HG02798 (cell line): ENCODE results near the gene MOB3A.
A peak's percentile ranks its signal among the peaks of the same experiment; 100 is the strongest.
"Not testable (repeated sequence)": the region's sequence is repeated elsewhere in the genome, so short reads cannot be mapped to it uniquely, and the experiment has no call there.

Source experiments
- ATAC-seq: cut with Tn5 transposase; IDR thresholded peaks from one replicate; pipeline ENCODE4 v1.9.1; 2021; ENCODE audit warnings: mild to moderate bottlenecking; ENCODE audit not compliant: unreplicated experiment, poor library complexity

The MOB3A gene

DNA sequence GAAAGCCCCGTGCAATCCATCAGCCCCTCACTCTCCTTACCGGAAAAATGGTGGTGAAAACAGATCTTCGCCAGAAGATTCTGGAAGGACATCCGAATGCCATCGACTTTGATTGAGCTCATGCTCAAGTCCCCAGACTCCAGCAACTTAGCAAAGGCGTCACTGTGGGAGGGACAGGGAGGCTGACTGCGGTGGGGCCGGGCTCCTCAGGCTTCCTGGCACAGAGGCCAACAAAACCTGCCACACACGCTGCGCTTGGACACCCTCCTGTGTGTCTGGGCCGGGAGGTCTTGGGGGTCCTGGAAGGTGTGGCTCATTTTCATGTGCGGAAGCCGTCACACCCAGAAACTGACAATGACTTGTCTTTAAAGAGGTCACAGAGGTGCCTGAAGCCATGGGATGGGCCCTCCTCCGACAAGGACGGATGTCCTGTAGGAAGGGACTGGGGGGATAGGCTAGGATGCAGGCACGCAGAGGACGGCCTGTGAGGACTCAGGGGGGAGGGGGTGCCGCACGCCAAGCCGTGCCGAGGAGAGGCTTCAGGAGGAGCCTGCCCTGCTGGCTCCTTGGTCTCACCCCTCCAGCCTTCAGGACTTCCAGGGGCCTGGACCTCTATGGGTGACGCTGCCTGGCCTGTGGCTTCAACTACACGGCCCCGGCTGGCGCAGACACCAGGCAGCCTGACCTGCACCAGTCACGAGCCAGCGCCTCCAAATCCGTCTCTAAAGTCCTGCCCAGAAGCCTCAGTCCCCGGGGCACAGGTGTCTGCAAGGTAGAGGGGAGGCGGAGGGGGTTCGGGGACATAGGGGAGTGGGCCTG lies 13.1 kb upstream of the MOB3A start:
- no peak for ATAC-seq

DNA sequence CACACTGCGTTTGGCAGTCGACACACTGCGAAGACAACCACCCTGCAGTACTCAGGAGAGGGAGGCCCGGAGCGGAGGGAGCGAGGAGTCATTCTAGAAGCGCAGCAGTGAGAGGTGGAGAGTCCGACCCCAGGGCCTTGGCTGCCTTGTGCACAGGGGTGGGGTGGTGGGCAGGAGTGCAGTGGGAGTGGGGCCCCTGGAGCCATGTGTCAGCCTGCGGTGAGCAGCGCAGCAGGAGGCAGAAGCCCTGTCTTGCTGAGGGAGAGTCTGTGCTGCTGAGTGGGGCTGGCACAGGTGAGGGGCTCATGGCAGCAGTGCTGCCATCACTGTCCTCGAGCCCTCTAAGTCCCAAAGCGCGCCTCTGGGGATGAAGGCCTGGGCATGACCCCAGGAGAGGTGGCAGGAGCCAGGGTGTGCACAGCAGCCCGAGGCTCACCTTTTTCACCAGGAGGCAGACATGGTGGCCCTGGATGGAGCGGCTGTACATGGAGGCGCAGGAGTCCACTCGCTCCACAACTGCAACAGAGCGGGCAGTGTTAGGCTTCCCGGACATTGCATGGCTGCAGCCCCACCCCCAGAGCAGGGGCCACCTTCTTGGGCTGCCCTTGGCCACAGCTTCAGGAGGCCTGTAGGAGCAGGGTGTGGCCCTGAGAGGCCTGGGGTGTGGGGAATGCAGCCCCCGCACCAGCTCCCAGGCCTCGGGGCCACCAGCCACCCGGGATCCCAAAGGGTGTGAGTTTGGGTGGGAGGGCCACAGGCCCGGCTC lies 12.3 kb upstream of the MOB3A start:
- ATAC-seq: no peak

DNA sequence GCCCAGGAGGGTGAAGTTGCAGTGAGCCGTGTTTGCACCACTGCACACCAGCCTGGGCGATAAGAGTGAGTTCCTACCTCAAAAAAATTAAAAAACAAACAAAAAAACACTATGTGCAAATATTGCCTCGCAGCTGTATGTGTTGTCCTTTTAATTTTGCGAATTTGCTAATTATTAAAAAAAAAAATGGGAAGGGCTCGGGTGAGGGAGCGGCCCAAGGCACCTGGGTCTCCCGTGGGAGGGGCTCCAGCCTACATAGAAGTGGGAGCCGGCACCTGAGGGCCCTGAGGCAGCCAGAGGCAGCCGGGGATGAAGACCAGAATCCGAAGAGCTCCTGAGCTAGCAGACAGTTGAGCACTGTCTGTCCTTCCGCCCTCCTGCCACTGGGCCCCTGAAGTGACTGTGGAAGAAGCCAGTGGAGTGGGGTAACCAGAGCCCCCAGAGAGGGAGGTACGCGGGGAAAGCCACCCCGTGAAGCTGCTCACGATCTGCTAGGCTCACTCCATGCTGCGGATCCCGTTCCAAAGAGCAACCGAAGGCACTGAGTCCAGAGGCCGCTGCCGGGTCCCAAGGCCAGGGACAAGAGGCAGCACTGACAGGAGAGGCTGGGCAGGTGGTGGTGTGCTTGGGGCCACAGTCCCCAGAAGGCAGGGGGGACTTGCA lies 7.0 kb upstream of the MOB3A start:
- no peak for ATAC-seq

DNA sequence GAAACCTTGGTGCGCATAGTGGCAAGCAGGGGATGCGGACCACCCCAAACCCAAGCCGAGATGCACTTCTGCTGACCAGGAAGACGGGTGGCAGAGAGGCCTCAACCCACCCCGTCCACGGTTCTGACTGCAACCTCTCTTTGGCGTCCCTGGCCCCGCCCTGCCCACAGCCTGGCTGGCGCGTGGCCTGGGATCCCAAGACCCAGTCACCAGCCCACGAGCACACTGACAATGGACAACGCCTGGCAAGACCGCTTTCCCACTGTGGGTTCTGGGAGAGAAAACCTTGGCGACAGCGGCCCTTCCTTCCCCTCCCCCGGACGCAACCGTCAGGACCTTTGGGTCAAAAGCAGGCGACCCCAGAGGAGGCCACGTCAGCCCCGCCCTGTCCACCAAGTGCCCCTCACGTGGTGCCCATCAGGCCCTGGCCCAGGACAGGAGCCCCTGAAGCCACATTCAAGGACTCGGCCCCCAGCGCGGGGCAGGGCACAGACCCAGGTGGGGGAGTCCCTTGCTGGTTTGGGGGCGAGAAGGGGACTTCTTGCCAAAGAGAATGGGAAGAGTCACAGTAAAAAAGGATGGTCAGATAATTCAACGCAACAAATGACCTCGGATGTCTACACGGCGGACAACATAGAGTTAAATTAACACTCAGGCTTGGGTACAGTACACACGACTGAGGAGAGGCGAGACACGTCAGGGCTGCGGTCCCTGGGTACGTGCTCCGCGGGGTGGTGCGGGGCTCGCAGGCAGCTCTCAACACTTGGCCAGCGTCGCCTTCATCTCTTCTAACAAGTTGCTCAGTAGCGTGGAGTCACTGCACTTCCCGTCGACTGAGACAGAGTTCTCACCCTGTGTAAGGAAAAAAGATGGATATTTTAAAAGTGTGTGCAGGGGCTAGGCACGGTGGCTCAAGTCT lies 5.5 kb upstream of the MOB3A start:
- ATAC-seq: no peak

DNA sequence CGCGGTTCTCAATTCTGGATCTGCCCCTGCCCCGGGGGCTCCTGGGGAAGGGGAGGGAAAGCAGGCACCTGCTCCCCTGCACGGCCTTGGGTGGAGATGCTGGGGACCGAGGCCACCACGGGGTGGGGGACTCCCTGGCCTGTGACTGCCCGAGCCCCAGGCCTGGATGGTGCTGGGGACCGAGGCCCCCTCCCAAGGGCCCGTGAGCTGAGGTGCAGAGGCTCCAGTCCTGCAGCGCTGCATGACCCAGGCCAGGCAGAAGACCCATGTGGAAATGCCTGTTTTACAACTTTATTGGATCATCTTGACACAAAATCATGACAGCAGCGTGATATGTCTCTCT lies 4.6 kb upstream of the MOB3A start:
- no peak for ATAC-seq

DNA sequence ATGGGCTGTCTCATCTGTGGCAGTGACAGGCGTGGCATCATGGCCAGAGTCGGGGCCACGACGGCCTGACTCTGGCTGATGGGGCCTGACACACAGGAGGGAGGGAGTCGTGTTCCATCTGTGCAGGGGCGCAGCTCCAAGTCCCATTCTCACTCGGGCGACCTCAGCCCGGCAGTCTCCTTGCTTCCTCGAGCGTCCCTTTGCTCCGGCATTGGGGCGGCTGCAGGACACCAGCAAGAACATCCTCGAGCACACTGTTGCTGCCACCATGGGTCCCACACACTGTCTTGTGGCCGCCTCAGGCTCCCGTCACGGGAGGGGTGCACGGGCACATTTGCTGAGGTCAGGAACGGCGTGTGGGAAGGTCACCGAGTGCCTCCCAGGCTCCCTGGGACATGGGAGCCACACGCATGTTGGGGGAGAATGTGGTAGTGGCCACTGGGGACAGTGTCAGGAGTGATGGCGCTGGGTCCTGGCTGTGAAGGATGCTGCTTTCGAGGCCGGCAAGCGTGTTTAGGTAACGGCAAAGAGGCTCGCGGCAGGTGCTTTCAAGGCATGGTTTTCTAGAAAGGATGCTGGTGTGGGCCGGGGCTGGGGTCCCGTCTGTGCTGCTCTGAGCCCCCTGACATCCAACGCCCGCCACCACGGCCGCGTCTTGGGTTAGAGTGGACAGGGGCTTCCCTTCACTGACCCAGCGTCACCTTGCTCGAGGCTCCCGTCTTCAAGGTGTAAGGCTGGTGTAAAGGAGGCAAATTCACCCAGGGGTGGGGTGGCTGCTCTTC lies 4.0 kb upstream of the MOB3A start:
- ATAC-seq: no peak

DNA sequence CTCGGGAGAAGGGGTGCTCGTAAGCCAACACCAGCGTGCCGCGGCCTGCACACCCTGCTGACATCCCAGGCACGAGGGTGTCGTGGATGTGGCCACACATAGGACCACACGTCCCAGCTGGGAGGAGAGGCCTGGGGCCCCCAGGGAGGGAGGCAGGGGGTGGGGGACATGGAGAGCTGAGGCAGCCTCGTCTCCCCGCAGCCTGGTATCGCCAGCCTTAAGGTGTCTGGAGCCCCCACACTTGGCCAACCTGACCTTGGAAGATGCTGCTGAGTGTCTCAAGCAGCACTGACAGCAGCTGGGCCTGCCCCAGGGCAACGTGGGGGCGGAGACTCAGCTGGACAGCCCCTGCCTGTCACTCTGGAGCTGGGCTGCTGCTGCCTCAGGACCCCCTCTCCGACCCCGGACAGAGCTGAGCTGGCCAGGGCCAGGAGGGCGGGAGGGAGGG lies 3.0 kb upstream of the MOB3A start:
- ATAC-seq: no peak

DNA sequence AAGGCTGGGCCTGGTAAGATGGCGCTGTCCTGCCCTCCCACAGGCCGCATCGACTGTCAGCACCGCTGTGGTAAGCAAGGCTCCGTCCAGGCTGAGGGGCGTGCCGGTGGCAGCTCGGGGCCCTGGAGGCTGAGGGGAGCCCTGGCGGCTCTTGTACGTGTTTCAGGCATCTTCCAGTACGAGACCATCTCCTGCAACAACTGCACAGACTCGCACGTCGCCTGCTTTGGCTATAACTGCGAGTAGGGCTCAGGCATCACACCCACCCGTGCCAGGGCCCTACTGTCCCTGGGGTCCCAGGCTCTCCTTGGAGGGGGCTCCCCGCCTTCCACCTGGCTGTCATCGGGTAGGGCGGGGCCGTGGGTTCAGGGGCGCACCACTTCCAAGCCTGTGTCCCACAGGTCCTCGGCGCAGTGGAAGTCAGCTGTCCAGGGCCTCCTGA lies 1.8 kb upstream of the MOB3A start:
- ATAC-seq: no peak

DNA sequence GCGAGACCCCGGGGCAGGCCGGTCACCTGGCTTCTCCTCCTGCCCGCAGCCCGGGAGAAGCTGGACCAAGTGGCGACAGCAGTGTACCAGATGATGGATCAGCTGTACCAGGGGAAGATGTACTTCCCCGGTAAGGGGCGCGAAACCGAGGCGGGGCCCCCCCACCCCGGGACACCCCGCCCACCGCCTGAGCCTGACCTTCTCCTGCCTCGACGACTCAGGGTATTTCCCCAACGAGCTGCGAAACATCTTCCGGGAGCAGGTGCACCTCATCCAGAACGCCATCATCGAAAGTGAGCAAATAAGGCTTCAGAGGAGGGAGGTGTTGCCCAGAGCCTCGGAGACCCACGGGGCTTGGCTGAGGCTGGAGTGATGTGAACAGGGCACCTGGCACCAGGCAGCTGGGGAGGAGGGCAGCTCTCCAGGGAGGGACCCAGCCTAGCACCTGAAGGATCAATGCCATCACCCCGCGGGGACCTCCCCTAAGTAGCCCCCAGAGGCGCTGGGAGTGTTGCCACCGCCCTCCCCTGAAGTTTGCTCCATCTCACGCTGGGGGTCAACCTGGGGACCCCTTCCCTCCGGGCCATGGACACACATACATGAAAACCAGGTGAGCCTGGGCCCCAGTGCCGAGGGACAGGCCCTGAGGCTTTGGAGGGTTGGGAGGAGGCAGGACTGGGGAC lies 1.2 kb upstream of the MOB3A start:
- ATAC-seq: no peak

DNA sequence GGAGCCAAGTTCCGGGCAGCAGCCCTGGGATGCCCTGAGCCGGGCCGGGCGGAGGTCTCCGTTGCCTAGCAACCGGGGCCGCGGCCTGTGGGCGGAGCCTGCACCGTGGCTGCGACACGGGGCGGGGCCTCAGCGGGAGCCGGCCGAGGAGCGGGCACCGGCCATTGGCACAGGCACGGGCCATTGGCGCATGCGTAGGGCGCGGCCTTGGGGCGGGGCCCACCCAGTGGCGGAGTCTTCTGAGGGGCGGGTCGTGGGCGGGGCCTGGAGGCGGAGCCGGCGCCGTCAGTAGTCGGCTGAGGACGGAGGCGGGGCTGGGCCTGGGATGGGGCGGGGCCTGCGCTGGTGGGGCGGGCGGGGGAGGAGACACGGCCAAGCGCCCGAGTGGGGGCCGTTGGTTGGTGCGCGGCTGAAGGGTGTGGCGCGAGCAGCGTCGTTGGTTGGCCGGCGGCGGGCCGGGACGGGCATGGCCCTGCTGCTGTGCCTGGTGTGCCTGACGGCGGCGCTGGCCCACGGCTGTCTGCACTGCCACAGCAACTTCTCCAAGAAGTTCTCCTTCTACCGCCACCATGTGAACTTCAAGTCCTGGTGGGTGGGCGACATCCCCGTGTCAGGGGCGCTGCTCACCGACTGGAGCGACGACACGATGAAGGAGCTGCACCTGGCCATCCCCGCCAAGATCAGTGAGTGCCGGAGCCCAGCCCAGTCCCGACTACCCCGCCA lies 515 bp upstream of the MOB3A start, which contains the start of gene IZUMO4:
Gene IZUMO4 (plus strand): TSS at position 436 of the 723 bp plus-strand sequence. CDS start 31 bp downstream, at position 467.
- ATAC-seq: peak; percentile 81

DNA sequence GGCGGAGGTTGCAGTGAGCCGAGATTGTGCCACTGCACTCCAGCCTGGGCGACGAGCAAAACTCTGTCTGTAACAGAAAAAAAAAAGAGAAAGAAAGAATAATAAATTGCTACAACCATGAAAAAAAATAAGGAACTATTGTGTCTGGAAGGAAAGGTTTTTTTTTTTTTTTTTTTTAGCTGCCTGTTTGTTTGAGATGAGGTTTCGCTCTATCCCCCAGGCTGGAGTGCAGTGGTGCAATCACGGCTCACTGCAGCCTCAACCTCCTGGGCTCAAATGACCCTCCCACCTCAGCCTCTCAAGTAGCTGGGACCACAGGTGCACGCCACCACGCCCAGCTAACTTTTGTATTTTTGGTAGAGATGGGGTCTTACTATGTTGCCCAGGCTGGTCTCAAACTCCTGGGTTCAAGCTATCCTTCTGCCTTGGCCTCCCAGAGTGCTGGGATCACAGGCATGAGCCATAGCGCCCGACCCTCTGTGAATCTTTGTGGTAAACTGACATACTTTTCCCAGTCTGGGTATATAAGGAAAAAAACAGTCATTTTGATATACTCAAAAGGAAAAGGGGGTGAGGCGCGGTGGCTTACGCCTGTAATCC lies 4.1 kb downstream of the MOB3A start:
- not testable (repeated sequence) for ATAC-seq

DNA sequence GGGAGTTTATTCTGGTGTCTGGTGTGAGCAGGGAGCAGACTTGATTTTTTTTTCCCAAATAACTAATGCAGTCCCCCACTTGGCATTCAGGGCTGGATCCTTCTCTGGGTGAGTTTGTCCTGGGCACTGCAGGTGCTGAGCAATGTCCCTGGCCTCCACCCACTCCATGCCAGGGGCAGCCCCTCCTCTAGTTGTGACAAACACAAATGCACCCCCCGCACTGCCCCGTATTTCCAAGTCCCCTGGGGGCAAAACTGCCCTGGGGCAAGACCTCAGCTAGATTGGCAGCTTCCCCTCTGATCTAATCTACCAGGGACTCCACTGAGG lies 6.4 kb downstream of the MOB3A start:
- ATAC-seq: peak; percentile 1

DNA sequence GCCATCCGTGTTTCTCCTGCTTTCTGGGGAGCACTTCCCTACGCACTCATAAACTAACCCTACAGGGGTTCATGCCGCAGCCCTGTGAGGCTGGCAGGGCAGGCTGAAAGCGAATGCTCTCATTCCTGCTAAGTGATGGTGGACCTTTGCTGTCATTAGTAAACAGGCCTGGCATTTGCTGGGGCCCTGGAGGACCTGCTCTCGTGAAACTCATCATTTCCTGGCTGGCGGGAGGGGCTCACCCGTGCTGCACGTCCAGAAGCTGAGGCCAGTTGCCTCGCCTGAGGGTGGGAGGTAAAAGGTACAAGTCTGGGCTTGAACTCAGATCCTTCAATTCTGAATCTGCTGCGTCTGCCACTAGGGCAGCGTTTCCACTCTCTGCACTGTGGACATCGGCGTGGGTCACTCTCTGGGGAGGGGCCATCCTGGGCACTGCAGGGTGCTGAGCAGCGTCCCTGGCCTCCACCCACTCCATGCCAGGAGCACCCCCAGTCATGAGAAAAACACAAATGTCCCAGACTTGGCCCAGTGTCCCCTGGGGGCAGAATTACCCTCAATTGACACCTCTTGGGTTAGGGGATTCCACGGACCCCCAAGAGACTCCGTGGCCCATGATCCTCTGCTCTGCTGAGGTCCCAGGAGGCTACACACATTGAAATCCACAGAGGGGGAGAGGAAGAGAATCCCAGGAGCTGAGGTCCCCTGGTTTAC lies 7.0 kb downstream of the MOB3A start:
- no peak for ATAC-seq

DNA sequence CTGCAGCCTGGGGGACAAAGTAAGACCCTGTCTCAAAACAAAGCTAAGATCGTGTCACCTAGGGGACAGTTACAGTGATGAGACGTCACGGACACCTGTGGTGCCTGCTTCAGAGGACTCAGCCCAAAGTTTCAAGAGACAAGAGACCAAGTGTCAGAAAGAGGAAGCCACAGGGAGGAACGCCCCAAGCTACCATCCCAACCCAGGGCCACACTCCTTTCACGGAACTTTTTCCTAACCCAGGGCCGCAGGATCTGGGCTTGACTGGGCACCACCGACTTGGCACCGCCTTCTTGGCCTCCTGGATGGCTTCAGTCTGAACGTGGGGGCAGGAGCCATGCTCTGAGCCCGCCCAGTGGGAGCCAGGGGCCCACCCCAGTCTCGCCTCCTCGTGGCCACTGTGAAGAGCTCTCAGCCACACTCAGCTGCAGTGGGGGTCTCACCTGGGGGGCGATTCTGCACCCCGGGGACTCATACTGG lies 8.5 kb downstream of the MOB3A start:
- peak; percentile 16 for ATAC-seq

DNA sequence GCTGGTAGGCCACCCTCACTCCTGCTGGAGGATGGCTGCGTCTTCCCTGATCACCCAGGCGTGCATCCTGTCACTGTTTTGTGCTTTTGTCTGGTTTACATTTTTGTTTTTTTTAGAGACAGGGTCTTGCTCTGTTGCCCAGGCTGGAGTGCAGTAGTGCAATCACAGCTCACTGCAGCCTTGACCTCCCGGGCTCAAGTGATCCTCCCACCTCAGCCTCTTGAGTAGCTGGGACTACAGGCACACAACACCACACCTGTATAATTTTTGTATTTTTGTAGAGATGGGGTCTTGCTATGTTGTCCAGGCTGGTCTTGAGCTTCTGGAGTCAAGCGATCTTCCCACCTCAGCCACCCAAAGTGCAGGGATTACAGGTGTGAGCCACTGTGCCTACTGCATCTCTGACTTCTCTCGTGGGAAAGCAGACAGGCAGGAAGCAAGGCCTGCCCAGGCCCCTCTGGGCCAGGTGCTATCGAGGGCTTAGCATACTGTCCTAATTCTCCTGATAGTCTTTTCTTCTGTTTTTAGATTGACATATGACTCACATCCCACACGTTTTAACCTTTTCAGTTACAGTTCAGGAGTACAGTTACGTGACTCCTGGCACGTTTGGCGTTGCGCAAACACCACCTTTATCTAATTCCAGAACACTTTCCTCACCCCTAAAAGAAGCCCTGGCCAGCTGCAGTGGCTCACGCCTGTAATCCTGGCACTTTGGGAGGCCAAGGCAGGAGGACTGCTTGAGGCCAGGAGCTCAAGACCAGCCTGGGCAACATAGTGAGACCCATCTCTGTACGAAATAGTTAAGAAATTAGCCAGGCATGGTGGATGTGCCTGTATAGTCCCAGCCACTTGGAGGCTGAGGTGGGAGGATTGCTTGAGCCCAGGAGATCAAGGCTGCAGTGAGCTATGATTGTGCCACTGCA lies 9.2 kb downstream of the MOB3A start:
- peak; percentile 26 for ATAC-seq
